SK-N-SH treated with all-trans-retinoic acid at 6 μM for 48 hours (cell line): ENCODE measurements around the gene S100A16.

Source experiments
- ARNTL ChIP-seq: fragments of 450-650 bp; formaldehyde crosslinking; IDR thresholded peaks from 2 replicates; pipeline ENCODE4 v1.5.0; 2020; ENCODE audit warnings: low read depth, mild to moderate bottlenecking, moderate library complexity, borderline replicate concordance
- CSRNP3 ChIP-seq: fragments of 250-450 bp; sonication (Bioruptor Pico); IDR thresholded peaks from 2 replicates; pipeline ENCODE4 v1.5.1; 2021; ENCODE audit warnings: mild to moderate bottlenecking, moderate library complexity
- OSR1 ChIP-seq: fragments of 250-450 bp; sonication (Bioruptor Pico); IDR thresholded peaks from 2 replicates; pipeline ENCODE4 v1.8.0; 2022; ENCODE audit warnings: moderate library complexity, mild to moderate bottlenecking, inconsistent platforms
- PATZ1 ChIP-seq: fragments of 250-450 bp; sonication (Bioruptor Pico); IDR thresholded peaks from 2 replicates; pipeline ENCODE4 v1.8.0; 2020; ENCODE audit warnings: mild to moderate bottlenecking, moderate library complexity, borderline replicate concordance
- TCF4 ChIP-seq: fragments of 250-450 bp; sonication (Bioruptor Pico); IDR thresholded peaks from 2 replicates; pipeline ENCODE4 v1.8.0; 2021; ENCODE audit warnings: mild to moderate bottlenecking, moderate library complexity, borderline replicate concordance
- ZFP30 ChIP-seq: fragments of 450-650 bp; formaldehyde crosslinking; IDR thresholded peaks from 2 replicates; pipeline ENCODE4 v1.5.0; 2022; ENCODE audit warnings: mild to moderate bottlenecking, moderate library complexity
- ZNF565 ChIP-seq: fragments of 450-650 bp; formaldehyde crosslinking; conservative IDR thresholded peaks from 2 replicates; pipeline ENCODE4 v1.5.0; 2020; ENCODE audit warnings: low read depth, mild to moderate bottlenecking, moderate library complexity
- ZNF8 ChIP-seq: fragments of 450-650 bp; formaldehyde crosslinking; IDR thresholded peaks from 2 replicates; pipeline ENCODE4 v1.5.0; 2020; ENCODE audit warnings: mild to moderate bottlenecking, moderate library complexity

GRCh38 chr1:153633161-153633753, 20.3 kb upstream of the S100A16 start:
- TF ChIP-seq CSRNP3 (CRISPR knock-in tag) (no peak), PATZ1 (CRISPR knock-in tag) (no peak), ZFP30 (no peak), OSR1 (no peak), ARNTL (CRISPR knock-in tag) (no peak), ZNF8 (CRISPR knock-in tag) (no peak), ZNF565 (CRISPR knock-in tag) (no peak), TCF4 (no peak)
